GM23338 (cell line): Measurements from ENCODE around the gene ALB.

Experiments
- EZH2 ChIP-seq: fragments of 200-600 bp; sonication (generic); IDR thresholded peaks from one replicate; pipeline ENCODE4 v1.8.0; 2017; ENCODE audit warnings: antibody characterized with exemption, mild to moderate bottlenecking, low read depth; ENCODE audit not compliant: unreplicated experiment
- TF ChIP-seq, protein P1 (sequence below), 2 experiments: fragments of 200-600 bp in 1 of 2; sonication (generic) in 1 of 2; conservative IDR thresholded peaks; 2 replicates each; pipeline versions ENCODE4 v1.5.1 to v1.6.1; 2016 to 2017; ENCODE audit warnings: antibody characterized with exemption in 2 of 2, low read depth in 2 of 2, mild to moderate bottlenecking in 2 of 2, moderate library complexity in 1 of 2

GRCh38 chr4:73417973-73418372 is 13.9 kb downstream of the ALB start:
- TF ChIP-seq, protein P1, sequence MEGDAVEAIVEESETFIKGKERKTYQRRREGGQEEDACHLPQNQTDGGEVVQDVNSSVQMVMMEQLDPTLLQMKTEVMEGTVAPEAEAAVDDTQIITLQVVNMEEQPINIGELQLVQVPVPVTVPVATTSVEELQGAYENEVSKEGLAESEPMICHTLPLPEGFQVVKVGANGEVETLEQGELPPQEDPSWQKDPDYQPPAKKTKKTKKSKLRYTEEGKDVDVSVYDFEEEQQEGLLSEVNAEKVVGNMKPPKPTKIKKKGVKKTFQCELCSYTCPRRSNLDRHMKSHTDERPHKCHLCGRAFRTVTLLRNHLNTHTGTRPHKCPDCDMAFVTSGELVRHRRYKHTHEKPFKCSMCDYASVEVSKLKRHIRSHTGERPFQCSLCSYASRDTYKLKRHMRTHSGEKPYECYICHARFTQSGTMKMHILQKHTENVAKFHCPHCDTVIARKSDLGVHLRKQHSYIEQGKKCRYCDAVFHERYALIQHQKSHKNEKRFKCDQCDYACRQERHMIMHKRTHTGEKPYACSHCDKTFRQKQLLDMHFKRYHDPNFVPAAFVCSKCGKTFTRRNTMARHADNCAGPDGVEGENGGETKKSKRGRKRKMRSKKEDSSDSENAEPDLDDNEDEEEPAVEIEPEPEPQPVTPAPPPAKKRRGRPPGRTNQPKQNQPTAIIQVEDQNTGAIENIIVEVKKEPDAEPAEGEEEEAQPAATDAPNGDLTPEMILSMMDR (conservative IDR thresholded peaks at IDR 0.05; ENCODE audit: low read depth in 2 of 2) = no peak
- TF ChIP-seq EZH2 = no peak
